Loucy (cell line): ENCODE results near the gene RHEX.

ENCODE experiments used
- H2AFZ ChIP-seq: fragments of 200-600 bp; sonication (generic); 2 replicates; pipeline ENCODE4 v1.6.0; 2016; ENCODE audit warnings: antibody characterized with exemption, mild to moderate bottlenecking, low read length, moderate library complexity
- H3F3A ChIP-seq: fragments of 200-600 bp; 2 replicates; pipeline ENCODE4 v1.6.0; 2016; ENCODE audit warnings: antibody characterized with exemption, low read depth, mild to moderate bottlenecking
- H3K27me3 ChIP-seq: fragments of 200-600 bp; sonication (generic); 2 replicates; pipeline ENCODE4 v1.6.1; 2014; ENCODE audit warnings: low read length, mild to moderate bottlenecking; ENCODE audit not compliant: insufficient read depth, poor library complexity, severe bottlenecking
- H3K36me3 ChIP-seq: fragments of 200-600 bp; sonication (generic); 2 replicates; pipeline ENCODE4 v1.6.1; 2016; ENCODE audit warnings: low read length; ENCODE audit not compliant: insufficient read depth
- H3K4me1 ChIP-seq: fragments of 200-600 bp; sonication (generic); 2 replicates; pipeline ENCODE4 v1.5.1; 2014; ENCODE audit warnings: low read length, mild to moderate bottlenecking; ENCODE audit not compliant: insufficient read depth, poor library complexity, severe bottlenecking
- H3K4me2 ChIP-seq: fragments of 200-600 bp; sonication (generic); 2 replicates; pipeline ENCODE4 v1.6.0; 2014; ENCODE audit warnings: antibody characterized with exemption, low read length, low read depth, mild to moderate bottlenecking; ENCODE audit not compliant: poor library complexity, severe bottlenecking
- H3K4me3 ChIP-seq: fragments of 200-600 bp; sonication (generic); 2 replicates; pipeline ENCODE4 v1.5.1; 2014; ENCODE audit warnings: low read length, mild to moderate bottlenecking, mixed read lengths; ENCODE audit not compliant: poor library complexity, severe bottlenecking
- H3K79me2 ChIP-seq: fragments of 200-600 bp; sonication (generic); 2 replicates; pipeline ENCODE4 v1.6.1; 2014; ENCODE audit warnings: low read length; ENCODE audit not compliant: insufficient read depth
- H3K9ac ChIP-seq: fragments of 200-600 bp; sonication (generic); 2 replicates; pipeline ENCODE4 v1.6.0; 2014; ENCODE audit warnings: mild to moderate bottlenecking, low read depth, low read length, moderate library complexity; ENCODE audit not compliant: poor library complexity, severe bottlenecking
- H3K9me2 ChIP-seq: fragments of 200-600 bp; sonication (generic); replicated peaks from 2 replicates; pipeline ENCODE4 v1.6.1; 2016; ENCODE audit warnings: low read depth, low read length, mixed read lengths
- H3K9me3 ChIP-seq: fragments of 200-600 bp; sonication (generic); 2 replicates; pipeline ENCODE4 v1.6.1; 2014; ENCODE audit warnings: mild to moderate bottlenecking, antibody characterized with exemption, low read length, low read depth; ENCODE audit not compliant: insufficient read depth
- H4K20me1 ChIP-seq: fragments of 200-600 bp; sonication (generic); 2 replicates; pipeline ENCODE4 v1.6.0; 2014; ENCODE audit warnings: antibody characterized with exemption, low read length, mild to moderate bottlenecking; ENCODE audit not compliant: insufficient read depth, poor library complexity, severe bottlenecking
- CTCF ChIP-seq: fragments of 200-600 bp; sonication (generic); conservative IDR thresholded peaks from 2 replicates; pipeline ENCODE4 v1.5.1; 2014; ENCODE audit warnings: mild to moderate bottlenecking, antibody characterized with exemption, low read length
- EZH2phosphoT487 ChIP-seq: fragments of 200-600 bp; IDR thresholded peaks from 2 replicates; pipeline ENCODE4 v1.6.1; 2018; ENCODE audit warnings: antibody characterized with exemption, mild to moderate bottlenecking, moderate library complexity, borderline replicate concordance

The RHEX gene

GRCh38 chr1:206068314-206068713, 15.3 kb downstream of the RHEX start:
- no peaks in the 10 kb centered on the region for H3K27me3 ChIP-seq
- no peaks in the 10 kb centered on the region for H3K9me2 ChIP-seq
- no peaks in the 10 kb centered on the region for H3K79me2 ChIP-seq
- H4K20me1 ChIP-seq: no peaks in the 10 kb centered on the region
- no peak overlapping the region for H2AFZ ChIP-seq
- H3K4me2 ChIP-seq: peak overlapping the region; percentile 19
- no peak for TF ChIP-seq CTCF
- TF ChIP-seq EZH2phosphoT487: no peak
- peaks cover 25% of the 10 kb centered on the region for H3K4me1 ChIP-seq
- H3K36me3 ChIP-seq: no peaks in the 10 kb centered on the region
- no peaks in the 10 kb centered on the region for H3F3A ChIP-seq
- peak overlapping the region; percentile 31 for H3K9ac ChIP-seq
- H3K9me3 ChIP-seq: no peaks in the 10 kb centered on the region
- H3K4me3 ChIP-seq: no peak overlapping the region

GRCh38 chr1:206070627-206071304, 17.8 kb downstream of the RHEX start:
- H3F3A ChIP-seq: no peaks in the 10 kb centered on the region
- H3K27me3 ChIP-seq: no peaks in the 10 kb centered on the region
- H3K4me3 ChIP-seq: no peak overlapping the region
- peaks cover 42% of the 10 kb centered on the region for H3K4me1 ChIP-seq
- H4K20me1 ChIP-seq: no peaks in the 10 kb centered on the region
- H3K9ac ChIP-seq: no peak overlapping the region
- TF ChIP-seq EZH2phosphoT487 (no peak), CTCF (no peak)
- H2AFZ ChIP-seq: no peak overlapping the region
- no peak overlapping the region for H3K4me2 ChIP-seq
- no peaks in the 10 kb centered on the region for H3K9me3 ChIP-seq
- no peaks in the 10 kb centered on the region for H3K9me2 ChIP-seq
- H3K79me2 ChIP-seq: no peaks in the 10 kb centered on the region
- H3K36me3 ChIP-seq: no peaks in the 10 kb centered on the region

- H3K4me2 ChIP-seq: no peak overlapping the region
- no peaks in the 10 kb centered on the region for H3K79me2 ChIP-seq
- no peaks in the 10 kb centered on the region for H3K27me3 ChIP-seq
- no peaks in the 10 kb centered on the region for H4K20me1 ChIP-seq
- no peak overlapping the region for H2AFZ ChIP-seq
- no peaks in the 10 kb centered on the region; the same call in 1 of the 2 replicates for H3F3A ChIP-seq
- no peak overlapping the region for H3K9ac ChIP-seq
- H3K4me1 ChIP-seq: peaks cover 45% of the 10 kb centered on the region
- TF ChIP-seq EZH2phosphoT487 (no peak), CTCF (peak; percentile 56)
- H3K9me3 ChIP-seq: no peaks in the 10 kb centered on the region
- no peaks in the 10 kb centered on the region for H3K9me2 ChIP-seq
- H3K36me3 ChIP-seq: no peaks in the 10 kb centered on the region
- H3K4me3 ChIP-seq: no peak overlapping the region
Observed at GRCh38 chr1:206074839-206075238, 21.9 kb downstream of the RHEX start.
